HG03139 (cell line): Measurements from ENCODE around the gene BRD1.
"Not testable (repeated sequence)": the region's sequence is repeated elsewhere in the genome, so short reads cannot be mapped to it uniquely, and the experiment has no call there.

Experiments used
- ATAC-seq: cut with Tn5 transposase; IDR thresholded peaks from one replicate; pipeline ENCODE4 v1.9.1; 2021; ENCODE audit not compliant: unreplicated experiment

BRD1 gene

GRCh38 chr22:49771266-49772065 is 56.2 kb downstream of the BRD1 start:
- no peak for ATAC-seq

GRCh38 chr22:49770547-49771265 is 57.0 kb downstream of the BRD1 start:
- ATAC-seq = no peak

GRCh38 chr22:49769691-49770546 is 57.8 kb downstream of the BRD1 start:
- no peak for ATAC-seq

DNA sequence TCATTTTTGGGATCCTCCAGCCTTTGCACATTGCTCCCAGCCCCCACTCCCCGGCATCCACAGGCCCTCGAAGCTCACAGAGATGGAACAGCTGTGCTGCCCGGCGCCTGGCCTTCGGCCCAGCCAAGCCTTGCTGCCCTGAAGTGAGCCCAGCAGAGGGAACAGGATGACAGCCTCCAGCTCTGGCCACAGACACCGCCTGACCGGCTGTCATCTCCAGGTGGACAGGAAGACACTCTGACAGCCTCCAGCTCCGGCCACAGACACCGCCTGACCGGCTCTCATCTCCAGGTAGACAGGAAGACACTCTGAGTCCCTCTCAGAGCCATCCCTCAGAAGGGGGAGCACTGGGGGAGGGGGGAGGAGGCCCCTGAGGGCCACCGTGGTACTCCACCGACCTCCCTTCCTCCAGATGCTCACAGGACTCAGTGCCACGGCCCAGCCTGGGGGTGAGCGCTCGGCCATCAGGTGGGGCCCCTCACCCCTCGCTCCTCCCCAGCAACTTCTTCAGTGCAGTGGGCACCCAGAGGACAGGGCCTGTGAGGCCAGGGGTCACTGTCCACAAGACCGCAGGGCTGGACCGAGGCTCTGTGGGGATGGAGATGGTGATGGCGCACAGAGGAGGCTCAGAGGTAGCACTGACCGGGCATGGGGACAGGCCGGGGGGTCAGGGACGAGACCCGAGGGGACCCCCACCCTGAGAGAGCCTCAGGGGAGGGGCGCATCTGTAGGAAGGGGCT is 58.6 kb downstream of the BRD1 start:
- no peak for ATAC-seq

GRCh38 chr22:49768077-49768910 is 59.4 kb downstream of the BRD1 start:
- ATAC-seq = no peak

GRCh38 chr22:49767355-49768062 is 60.2 kb downstream of the BRD1 start:
- ATAC-seq = no peak

DNA sequence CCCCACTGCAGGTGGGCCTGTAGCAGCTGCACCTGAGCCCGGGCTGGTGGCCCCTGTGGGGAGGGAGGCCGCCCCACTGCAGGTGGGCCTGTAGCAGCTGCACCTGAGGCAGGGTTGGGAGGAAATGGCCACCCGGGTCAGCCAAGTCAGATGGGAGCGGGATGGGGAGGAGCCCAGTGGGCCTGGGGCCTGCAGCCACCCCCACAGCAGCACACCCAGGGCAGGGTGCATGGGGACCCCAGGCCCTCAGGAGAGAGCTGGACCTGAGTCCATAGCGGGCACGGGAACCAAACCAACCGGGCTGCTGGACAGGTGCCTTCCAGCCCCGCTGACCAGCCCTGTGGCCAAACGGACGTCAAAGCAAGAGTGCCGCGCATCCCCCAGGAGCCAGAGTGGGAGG is 61.7 kb downstream of the BRD1 start:
- no peak for ATAC-seq

GRCh38 chr22:49765091-49765771 is 62.4 kb downstream of the BRD1 start:
- no peak for ATAC-seq

DNA sequence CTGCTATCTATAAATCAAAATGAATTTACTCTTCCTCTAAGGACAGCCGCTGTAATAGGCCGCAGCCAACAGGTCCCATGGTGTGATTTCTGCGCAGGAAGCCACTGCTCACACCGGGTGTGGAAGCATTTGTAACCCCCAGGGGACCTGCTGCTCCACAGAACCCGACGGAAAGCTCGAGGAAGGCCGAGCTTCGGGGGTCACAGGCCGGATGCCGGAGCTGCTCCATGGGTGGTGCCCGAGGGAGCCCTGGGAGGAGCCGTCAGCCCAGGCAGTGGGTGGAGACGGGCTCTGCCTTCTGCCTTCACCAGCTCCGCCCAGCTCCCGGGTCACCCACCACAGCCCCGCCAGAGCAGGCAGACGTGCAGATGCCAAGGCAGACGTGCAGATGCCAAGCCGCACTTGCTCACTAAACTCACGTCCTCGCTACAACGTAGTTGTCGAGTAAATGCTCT is 63.5 kb downstream of the BRD1 start:
- ATAC-seq = no peak

DNA sequence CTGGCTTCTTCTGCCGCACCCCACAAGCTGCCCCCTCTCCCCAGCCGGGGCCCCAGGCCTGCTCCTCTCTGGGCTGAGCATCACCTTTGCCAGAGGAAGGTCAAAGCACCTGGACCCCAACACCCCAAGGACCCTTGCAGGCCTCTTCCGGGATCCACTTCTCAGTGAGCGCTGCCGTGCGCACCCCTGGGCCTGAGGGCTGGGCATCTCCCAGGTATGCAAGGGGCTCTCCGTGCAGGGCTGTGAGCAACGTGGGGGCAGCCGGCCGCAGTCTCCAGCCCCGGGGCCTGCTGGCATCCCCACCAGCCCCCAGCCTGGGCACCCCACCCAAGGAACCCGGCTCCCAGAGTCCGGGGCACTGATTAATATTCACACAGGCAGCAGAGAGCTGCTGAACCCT is 64.0 kb downstream of the BRD1 start:
- no peak for ATAC-seq

DNA sequence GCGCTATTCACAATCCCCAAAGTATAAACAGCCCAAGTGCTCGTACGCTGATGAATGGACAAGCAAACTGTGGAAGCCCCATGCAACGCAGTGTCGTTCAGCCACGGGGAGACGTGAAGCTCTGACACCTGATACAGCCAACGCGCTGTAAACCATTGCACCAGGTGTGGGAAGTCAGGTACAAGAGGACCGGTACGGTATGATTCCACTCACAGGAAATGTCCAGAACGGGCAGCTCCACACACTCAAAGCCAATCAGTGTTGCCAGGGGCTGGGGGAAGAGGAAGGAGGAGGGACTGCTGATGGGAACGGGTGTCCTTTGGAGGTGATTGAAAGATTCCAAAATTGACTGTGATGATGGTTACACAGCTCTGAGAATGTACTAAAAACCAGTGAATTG is 64.5 kb downstream of the BRD1 start:
- ATAC-seq = no peak

DNA sequence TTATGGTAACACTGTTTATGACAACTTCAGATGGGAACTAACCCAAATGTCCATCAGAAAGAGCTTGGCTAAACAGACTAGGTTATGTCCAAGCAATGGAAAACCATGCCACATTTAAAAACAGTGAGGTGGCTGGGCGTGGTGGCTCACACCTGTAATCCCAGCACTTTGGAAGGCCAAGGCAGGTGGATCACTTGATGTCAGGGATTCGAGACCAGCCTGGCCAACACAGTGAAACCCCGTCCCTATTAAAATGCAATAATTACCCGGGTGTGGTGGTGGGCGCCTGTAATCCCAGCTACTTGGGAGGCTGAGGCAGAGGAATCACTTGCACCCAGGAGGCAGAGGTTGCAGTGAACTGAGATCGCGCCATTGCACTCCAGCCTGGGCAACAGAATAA is 65.1 kb downstream of the BRD1 start:
- ATAC-seq = not testable (repeated sequence)

DNA sequence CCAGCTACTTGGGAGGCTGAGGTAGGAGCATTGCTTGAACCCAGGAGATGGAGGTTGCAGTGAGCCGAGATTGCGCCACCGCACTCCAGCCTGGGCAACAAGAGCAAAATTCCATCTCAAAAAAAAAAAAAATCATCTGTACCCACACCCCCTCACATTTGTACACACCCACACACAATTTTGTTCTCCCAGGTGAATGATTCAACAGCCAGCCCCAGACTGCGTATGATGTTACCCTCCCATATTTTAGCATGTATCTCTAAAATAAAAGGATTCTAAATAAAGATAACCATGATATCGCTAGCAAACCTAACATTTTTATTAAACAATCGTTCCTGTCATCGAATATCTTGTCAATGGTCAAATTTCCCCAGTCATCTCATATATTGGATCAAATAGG is 65.8 kb downstream of the BRD1 start:
- ATAC-seq = no peak

DNA sequence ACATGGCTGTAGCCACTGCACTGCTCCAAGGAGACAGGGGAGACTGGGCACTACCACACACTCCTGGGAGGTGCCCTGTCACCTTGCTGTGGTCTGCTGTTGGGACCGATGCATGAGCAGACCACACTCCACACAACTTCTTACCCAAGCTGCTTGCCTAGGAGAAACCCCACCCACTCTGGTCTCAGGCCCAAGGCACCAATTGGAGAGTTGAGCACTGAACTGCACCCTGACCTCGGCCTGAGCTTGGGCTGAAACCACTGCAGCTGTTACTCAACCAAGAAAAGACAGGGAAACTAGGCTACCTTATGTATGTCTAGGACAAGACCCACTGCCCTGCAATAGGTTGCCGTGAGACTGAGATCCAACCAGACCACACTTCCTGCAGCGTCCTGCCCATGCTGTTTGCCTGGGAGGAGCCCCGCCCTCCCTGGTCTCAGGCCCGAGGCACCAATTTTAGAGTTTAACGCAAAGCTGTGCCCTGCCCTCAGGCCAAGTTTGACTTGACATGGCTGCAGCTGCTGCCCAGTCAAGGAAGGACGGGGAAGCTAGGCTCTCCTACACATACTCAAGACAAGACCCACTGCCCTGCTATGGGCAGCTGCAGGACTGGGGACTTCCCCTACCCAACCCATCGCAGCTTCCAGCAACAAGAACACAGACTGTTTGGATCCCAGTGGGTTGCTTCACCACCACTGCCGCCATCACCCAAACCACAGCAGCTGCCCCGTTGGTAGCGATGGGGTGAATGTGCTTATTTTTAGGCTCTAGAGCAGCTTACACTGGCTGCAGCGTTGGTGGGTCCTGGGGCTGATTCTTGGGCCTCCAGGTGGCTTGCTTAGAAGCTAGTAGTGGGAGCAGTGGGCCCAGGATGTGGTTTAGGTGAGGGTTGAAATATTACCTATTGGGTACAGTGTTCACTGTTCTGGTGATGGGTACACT is 66.8 kb downstream of the BRD1 start:
- ATAC-seq = peak; percentile 62

- ATAC-seq = no peak
Observed at GRCh38 chr22:49760280-49760629, 67.4 kb downstream of the BRD1 start.

GRCh38 chr22:49756676-49757075 is 71.0 kb downstream of the BRD1 start:
- ATAC-seq = no peak

DNA sequence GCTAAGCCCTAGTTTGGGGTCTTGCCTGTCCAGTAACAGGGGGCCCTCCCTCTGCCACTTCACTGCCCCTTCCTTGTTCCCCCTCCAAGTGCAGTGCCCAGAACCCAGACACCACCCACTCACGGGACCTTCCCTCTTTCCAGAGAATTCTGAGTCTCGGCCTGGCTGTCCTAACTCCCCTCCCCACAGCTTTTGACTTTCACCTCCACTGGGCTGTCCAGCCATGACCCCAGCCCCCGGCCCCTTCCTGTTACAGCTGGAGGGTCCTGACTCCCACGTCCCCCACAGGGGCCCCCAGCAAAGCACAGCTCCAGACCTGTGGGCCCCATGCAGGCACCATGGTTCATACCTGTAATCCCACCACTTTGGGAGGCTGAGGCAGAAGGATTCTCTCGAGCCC is 71.5 kb downstream of the BRD1 start:
- ATAC-seq = no peak

- ATAC-seq = no peak
Observed at GRCh38 chr22:49755631-49756001, 72.1 kb downstream of the BRD1 start.
